DOHH2 (cell line): ENCODE data around the gene TDP1.
"Not testable (repeated sequence)": the region's sequence is repeated elsewhere in the genome, so short reads cannot be mapped to it uniquely, and the experiment has no call there.

Experiments used
- H3F3A ChIP-seq: fragments of 200-600 bp; sonication (generic), shearing (Covaris generic); 2 replicates; pipeline ENCODE4 v1.6.0; 2016; ENCODE audit warnings: antibody characterized with exemption, mild to moderate bottlenecking; ENCODE audit not compliant: control insufficient read depth, insufficient read depth
- H3K27ac ChIP-seq: fragments of 200-600 bp; sonication (generic); 2 replicates; pipeline ENCODE4 v1.5.1; 2014; ENCODE audit warnings: low read depth, mild to moderate bottlenecking, low read length, moderate library complexity
- H3K27me3 ChIP-seq: fragments of 200-600 bp; sonication (generic); 2 replicates; pipeline ENCODE4 v1.6.1; 2014; ENCODE audit warnings: mild to moderate bottlenecking, low read length, mixed read lengths; ENCODE audit not compliant: control insufficient read depth
- H3K36me3 ChIP-seq: fragments of 200-600 bp; sonication (generic); 2 replicates; pipeline ENCODE4 v1.6.1; 2014; ENCODE audit warnings: mild to moderate bottlenecking, low read length, moderate library complexity, mixed read lengths; ENCODE audit not compliant: control insufficient read depth
- H3K4me1 ChIP-seq: fragments of 200-600 bp; sonication (generic); 2 replicates; pipeline ENCODE4 v1.6.1; 2014; ENCODE audit warnings: mild to moderate bottlenecking, low read length, mixed read lengths; ENCODE audit not compliant: control insufficient read depth
- H3K4me2 ChIP-seq: fragments of 200-600 bp; sonication (generic); 2 replicates; pipeline ENCODE4 v1.6.0; 2014; ENCODE audit warnings: mild to moderate bottlenecking, low read length, moderate library complexity
- H3K4me3 ChIP-seq: fragments of 200-600 bp; sonication (generic); 2 replicates; pipeline ENCODE4 v1.5.1; 2014; ENCODE audit warnings: mild to moderate bottlenecking, low read length, mixed read lengths
- H3K79me2 ChIP-seq: fragments of 200-600 bp; sonication (generic); 2 replicates; pipeline ENCODE4 v1.6.1; 2014; ENCODE audit warnings: mild to moderate bottlenecking, low read length, mixed read lengths; ENCODE audit not compliant: control insufficient read depth
- H3K9me2 ChIP-seq: fragments of 200-600 bp; sonication (generic); replicated peaks from 2 replicates; pipeline ENCODE4 v1.6.1; 2014; ENCODE audit warnings: mild to moderate bottlenecking, low read length, mixed read lengths; ENCODE audit not compliant: control insufficient read depth
- H3K9me3 ChIP-seq: fragments of 200-600 bp; sonication (generic); 2 replicates; pipeline ENCODE4 v1.6.1; 2014; ENCODE audit warnings: antibody characterized with exemption, low read length, mixed read lengths; ENCODE audit not compliant: control insufficient read depth, insufficient read depth
- H4K20me1 ChIP-seq: fragments of 200-600 bp; sonication (generic); 2 replicates; pipeline ENCODE4 v1.6.0; 2014; ENCODE audit warnings: low read depth, mild to moderate bottlenecking, antibody characterized with exemption, low read length, moderate library complexity; ENCODE audit not compliant: control insufficient read depth, insufficient read depth
- EZH2phosphoT487 ChIP-seq: fragments of 200-600 bp; sonication (generic); IDR thresholded peaks from 2 replicates; pipeline ENCODE4 v1.6.1; 2017; ENCODE audit warnings: borderline replicate concordance, mild to moderate bottlenecking, antibody characterized with exemption, low read length, moderate library complexity, mixed read lengths
- TF ChIP-seq, protein P1 (sequence below): fragments of 200-600 bp; sonication (generic); IDR thresholded peaks from one replicate; pipeline ENCODE4 v1.5.1; 2014; ENCODE audit warnings: antibody characterized with exemption, mild to moderate bottlenecking, low read depth, low read length; ENCODE audit not compliant: poor library complexity, severe bottlenecking

The TDP1 gene

DNA sequence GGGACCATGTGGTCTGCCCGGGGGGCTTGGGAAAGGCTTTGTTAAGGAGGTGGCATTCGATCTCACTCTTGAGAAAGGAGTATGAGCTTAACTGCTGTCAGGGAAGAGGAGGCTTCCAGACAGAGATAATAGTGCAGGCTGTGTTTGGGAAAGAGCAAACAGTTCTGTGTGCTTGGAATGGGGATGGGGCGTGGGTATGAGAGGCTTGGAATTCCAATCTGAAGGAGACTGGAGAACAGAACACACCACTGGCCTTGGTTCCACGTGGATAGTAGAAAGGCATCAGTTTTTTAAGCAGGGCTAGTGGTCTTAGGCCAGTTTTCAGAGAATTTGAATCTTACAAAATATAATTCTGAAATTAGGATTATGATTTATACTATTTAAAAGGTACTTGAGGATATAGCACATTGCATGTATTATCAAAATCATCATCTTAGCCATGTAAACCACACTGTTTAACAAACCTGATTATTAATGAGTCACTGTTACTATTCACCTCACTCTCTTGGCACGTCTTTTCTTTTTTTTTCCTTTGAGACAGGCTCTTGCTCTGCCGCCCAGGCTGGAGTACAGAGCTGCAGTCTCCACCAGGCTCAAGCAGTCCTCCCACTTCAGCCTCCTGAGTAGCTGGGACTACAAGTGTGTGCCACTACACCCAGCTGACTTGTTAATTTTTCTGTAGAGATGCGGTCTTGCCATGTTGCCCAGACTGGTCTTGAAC, 67.6 kb downstream of the TDP1 start:
- H3K4me3 ChIP-seq: no peak overlapping the region
- no peaks in the 10 kb centered on the region for H3K27me3 ChIP-seq
- no peaks in the 10 kb centered on the region for H4K20me1 ChIP-seq
- peaks cover 72% of the 10 kb centered on the region for H3K36me3 ChIP-seq
- H3F3A ChIP-seq: no peaks in the 10 kb centered on the region
- H3K4me2 ChIP-seq: no peak overlapping the region
- no peaks in the 10 kb centered on the region for H3K9me2 ChIP-seq
- no peak for TF ChIP-seq EZH2phosphoT487
- TF ChIP-seq, protein P1, sequence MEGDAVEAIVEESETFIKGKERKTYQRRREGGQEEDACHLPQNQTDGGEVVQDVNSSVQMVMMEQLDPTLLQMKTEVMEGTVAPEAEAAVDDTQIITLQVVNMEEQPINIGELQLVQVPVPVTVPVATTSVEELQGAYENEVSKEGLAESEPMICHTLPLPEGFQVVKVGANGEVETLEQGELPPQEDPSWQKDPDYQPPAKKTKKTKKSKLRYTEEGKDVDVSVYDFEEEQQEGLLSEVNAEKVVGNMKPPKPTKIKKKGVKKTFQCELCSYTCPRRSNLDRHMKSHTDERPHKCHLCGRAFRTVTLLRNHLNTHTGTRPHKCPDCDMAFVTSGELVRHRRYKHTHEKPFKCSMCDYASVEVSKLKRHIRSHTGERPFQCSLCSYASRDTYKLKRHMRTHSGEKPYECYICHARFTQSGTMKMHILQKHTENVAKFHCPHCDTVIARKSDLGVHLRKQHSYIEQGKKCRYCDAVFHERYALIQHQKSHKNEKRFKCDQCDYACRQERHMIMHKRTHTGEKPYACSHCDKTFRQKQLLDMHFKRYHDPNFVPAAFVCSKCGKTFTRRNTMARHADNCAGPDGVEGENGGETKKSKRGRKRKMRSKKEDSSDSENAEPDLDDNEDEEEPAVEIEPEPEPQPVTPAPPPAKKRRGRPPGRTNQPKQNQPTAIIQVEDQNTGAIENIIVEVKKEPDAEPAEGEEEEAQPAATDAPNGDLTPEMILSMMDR: no peak
- H3K9me3 ChIP-seq: no peaks in the 10 kb centered on the region
- no peak overlapping the region for H3K27ac ChIP-seq
- no peaks in the 10 kb centered on the region for H3K4me1 ChIP-seq
- no peaks in the 10 kb centered on the region for H3K79me2 ChIP-seq

DNA sequence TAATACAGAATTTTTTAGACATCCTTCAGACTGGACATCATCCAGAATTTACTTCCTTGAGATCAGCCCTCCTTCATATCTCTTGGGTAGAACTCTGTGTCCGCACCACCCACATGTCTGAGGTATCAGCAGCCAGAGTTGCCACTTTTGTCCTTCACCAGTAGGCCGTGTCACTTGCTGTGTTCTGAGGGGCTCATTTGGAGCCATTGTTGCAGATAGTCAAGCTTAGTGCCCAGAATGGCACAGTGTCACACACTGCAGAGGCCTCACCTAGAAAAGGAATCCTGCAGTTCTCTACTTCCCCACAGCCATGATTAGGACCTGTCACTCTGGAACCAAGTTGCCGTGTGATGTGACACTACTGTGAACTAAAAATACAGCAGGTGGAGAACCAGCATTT, 69.2 kb downstream of the TDP1 start:
- H3K4me3 ChIP-seq: no peak overlapping the region
- H3K9me2 ChIP-seq: no peaks in the 10 kb centered on the region
- H4K20me1 ChIP-seq: no peaks in the 10 kb centered on the region
- TF ChIP-seq, protein P1: no peak
- TF ChIP-seq EZH2phosphoT487: no peak
- no peaks in the 10 kb centered on the region for H3K4me1 ChIP-seq
- peaks cover 62% of the 10 kb centered on the region for H3K36me3 ChIP-seq
- no peaks in the 10 kb centered on the region for H3F3A ChIP-seq
- H3K27ac ChIP-seq: no peak overlapping the region
- H3K9me3 ChIP-seq: no peaks in the 10 kb centered on the region
- H3K79me2 ChIP-seq: no peaks in the 10 kb centered on the region
- no peak overlapping the region for H3K4me2 ChIP-seq
- no peaks in the 10 kb centered on the region for H3K27me3 ChIP-seq

DNA sequence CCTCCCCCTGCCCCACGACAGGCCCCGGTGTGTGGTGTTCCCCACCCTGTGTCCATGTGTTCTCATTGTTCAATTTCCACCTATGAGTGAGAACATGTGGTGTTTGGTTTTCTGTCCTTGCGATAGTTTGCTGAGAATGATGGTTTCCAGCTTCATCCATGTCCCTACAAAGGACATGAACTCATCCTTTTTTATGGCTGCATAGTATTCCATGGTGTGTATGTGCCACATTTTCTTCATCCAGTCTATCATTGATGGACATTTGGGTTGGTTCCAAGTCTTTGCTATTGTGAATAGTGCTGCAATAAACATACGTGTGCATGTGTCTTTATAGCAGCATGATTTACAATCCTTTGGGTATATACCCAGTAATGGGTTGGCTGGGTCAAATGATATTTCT, 70.9 kb downstream of the TDP1 start:
- not testable (repeated sequence) for H3K4me1 ChIP-seq, H3K9me3 ChIP-seq
- H3K36me3 ChIP-seq: peaks cover 62% of the 10 kb centered on the region

DNA sequence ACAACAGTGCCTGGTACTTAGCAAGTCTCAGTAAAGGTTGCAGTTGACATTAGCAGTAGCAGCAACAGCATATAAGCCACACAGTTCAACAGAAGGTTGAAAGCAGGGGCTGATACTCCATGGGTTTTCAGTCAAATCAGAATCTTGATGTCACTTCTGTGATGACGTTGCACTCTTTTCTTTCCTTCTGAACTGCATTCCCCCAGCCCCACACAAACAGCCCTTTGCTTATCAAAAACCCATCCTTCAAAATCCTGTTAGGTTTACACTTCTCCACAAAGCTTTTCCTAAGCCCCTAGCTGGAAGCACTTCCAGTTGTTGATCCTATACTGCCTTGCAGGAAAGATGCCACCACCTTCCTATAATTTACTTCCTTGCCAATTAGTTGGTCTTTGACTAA, 72.1 kb downstream of the TDP1 start:
- Histone ChIP-seq H3K4me2 (no peak overlapping the region), H3K4me3 (no peak overlapping the region), H3K9me3 (no peaks in the 10 kb centered on the region), H4K20me1 (no peaks in the 10 kb centered on the region), H3F3A (no peaks in the 10 kb centered on the region), H3K36me3 (peaks cover 60% of the 10 kb centered on the region), H3K27me3 (no peaks in the 10 kb centered on the region), H3K79me2 (no peaks in the 10 kb centered on the region), H3K4me1 (no peaks in the 10 kb centered on the region), H3K9me2 (no peaks in the 10 kb centered on the region), H3K27ac (no peak overlapping the region)
- no peak for TF ChIP-seq EZH2phosphoT487
- TF ChIP-seq, protein P1: no peak

More for the DNA sequence above, 70.9 kb downstream of the TDP1 start:
- not testable (repeated sequence) for H3K9me2 ChIP-seq, H3K4me3 ChIP-seq, H3K4me2 ChIP-seq, H3K27ac ChIP-seq, H3F3A ChIP-seq, H4K20me1 ChIP-seq, H3K79me2 ChIP-seq, H3K27me3 ChIP-seq
